Stimulated activated CD8-positive, alpha-beta memory T cell treated with anti-CD3 and anti-CD28 coated beads, Interleukin-4, amount 100 ng/mL, for 48 hours (primary cell): ENCODE measurements around the gene FOXL1.
A peak's percentile ranks its signal among the peaks of the same experiment; 100 is the strongest.

Source experiments
- DNase-seq: peaks from one replicate; pipeline ENCODE4 v3.0.0-alpha.2; 2020

FOXL1 gene

DNA sequence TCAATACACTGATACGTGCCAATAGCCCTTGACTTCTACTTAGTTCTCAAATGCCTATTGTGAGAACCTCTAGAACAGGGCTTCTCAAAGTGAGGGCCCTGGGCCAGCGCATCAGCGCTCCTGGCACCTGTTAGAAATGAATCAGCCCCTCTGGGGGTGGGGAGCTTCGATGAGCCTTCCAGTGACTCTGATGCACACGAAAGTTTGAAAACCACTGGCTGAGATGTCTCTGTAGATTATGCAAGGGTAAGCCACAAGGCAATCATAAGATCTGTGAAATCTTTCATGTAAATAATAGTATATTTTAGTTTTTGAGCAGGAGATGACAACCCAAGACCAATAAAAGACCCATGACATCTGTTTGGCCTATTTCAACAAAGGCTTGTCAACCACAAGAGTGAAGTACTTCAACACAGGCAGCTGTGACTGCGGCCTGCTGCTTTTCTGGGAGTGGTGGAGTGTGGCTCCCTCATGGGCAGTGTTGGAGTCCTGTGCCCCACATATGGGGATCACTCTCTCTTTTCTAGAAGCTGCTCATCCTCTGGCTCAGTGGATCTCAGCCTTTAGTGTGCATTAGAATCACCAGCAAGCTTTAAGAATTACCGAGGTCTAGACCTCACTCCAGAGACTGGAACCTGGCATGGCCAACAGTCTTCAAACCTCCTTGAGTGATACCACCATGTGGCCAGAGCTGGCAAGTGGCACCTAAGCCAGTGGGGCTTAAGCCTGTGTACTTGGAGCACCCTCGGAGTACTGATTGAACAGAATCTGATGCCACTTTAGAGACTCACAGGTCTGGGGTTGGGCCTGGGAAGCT is 29.1 kb upstream of the FOXL1 start:
- peak; percentile 69 for DNase-seq

DNA sequence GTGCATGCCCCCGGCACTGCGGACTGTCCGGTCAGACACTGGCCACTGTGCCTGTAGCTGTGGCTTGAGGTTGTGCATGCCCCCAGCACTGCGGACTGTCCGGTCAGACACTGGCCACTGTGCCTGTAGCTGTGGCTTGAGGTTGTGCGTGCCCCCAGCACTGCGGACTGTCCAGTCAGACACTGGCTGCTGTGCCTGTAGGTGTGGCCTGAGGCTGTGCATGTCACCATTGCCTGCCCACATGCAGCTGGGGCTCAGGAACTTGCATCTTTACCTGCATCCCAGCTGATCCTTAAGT is 28.5 kb upstream of the FOXL1 start:
- DNase-seq: no peak

DNA sequence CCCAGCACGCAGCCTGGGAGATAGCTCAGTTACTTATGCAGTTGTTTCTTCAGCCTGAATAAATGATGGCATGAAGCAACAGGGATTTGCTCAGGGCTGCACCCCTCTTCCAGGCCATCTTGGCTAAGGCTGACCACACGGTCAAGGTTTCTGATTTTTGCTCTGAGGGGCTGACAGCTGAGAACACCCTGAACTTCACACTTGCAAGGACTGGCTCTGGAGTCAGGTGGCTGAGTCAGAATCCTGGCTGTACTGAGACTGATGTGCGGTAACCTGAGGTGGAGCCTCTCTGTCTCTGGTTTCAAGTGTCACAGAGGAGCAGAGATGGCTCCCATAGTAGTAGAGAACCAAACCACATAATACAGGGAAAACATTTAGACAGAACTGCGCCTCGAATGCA is 28.1 kb upstream of the FOXL1 start:
- DNase-seq: no peak

DNA sequence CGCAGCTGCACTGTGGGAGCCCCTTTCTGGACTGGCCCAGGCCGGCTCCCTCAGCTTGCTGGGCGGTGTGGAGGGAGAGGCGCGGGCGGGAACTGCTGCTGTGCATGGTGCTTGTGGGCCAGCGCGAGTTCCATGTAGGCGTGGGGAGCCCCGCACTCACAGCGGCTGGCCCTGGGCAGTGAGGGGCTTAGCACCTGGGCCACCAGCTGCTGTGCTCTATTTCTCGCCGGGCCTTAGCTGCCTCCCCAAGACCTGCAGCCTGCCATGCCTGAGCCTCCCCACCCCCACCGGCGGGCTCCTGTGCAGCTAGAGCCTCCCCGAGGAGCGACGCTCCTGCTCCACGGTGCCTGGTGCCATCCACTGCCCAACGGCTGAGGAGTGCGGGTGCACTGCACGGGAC is 25.0 kb upstream of the FOXL1 start:
- DNase-seq: no peak

DNA sequence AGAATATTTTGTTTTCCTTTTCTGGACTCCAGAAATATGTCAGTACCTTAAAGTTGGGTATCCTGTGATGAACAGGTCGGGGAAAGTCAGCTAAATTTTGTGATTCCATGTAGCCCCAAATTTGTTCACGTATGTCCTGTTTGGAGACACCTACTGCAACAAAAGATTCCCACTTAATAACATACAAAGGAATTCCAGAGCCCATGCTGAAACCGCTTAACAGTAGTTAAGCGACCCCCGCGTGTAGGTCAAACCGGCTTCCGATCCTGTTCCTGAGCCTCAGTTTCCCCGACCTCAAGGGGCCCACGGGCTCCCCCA is 23.8 kb upstream of the FOXL1 start:
- no peak for DNase-seq

DNA sequence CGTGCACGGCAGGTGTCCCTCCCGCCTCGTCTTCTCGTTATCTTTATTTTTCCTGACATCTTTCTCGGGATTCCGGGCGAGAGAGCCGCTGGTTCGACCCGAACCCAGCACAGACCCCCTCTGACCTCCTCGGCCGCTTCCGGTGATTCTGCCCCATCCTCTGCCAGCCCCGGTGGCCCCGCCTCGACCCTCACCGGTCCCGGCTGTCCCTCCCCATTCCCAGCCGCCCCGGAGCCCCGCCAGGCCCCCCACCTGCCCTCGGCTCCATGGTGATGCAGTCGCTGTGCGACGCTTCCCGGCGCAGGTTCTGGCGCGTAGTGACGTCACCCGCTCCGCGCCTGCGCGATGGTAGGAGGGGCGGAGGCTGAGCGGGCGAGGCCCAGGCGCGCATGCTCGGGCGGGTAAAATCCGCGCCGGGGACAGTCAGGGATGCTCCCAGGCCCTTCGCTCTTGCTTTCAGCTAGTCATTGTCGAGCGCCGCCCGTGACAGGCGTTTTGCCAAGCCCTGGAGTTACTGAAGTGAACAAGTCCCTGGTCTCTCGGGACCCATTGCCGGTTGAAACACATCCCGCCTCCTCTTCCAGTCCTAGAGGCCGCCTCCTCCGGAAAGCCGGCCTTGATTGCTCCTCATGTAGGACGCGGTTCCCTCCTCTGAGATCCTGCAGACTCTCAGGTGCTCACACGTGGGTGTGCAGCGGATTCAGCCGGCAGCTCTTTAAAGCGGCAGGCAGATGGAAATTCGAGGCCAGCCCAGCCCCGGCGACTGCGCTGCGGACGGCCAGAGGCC is 23.2 kb upstream of the FOXL1 start, which contains the start of gene MTHFSD:
MTHFSD (minus strand) TSS at position 319 of the 787 bp plus-strand sequence; CDS start at position 268, 51 bp downstream.
- DNase-seq: peak; percentile 98

DNA sequence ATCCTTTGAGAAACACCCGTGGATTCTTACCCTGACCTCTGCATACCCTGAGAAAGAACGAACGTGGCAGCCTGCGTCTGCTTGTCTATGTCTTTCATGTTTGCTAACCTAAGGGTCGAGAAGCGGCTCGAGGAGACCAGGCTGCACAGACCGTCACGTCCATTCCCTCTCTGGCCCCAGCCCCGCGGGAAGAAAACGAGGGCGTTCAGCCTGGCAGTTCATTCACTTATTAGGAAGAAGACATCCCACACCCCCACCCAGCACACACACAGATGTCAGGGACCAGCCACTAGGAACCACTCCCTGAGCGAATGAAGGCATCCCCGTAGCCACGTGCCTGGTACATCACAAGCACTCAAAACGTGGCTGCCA is 22.7 kb upstream of the FOXL1 start:
- DNase-seq: no peak

DNA sequence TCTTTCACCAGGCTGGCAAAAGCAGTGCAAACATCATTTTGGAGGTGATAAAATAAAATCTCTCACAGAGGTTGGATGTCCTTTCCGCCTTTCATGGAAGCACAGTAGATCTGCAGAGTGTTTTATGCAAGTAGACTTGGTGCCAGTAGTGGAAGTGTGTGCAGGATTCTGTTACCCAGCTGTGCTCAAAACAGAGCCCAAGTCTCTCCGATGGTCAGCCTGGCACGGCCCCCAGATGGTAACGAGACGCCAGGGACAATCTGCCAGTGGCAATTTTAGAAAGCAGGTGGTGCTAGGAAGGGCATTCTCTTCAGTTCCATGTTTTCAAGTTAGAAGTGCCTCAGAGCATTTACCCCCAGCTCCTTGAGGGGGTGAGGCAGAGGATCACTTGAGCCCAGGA is 21.8 kb upstream of the FOXL1 start:
- DNase-seq: no peak

DNA sequence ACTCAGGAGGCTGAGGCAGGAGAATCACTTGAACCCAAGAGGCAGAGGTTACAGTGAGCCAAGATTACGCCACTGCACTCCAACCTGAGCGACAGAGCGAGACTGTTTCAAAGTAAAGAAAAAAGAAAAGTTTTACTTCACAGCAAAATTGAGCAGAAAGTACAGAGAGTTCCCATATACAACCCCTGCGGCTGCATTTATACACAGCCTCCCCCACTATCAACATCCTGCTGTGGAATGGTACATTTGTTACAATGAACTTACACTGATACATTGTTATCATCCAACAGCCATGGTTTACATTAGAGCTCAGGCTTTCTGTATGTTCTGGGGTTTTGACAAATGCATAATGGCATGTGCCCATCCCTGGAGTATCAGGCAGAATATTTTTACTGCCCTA is 20.8 kb upstream of the FOXL1 start:
- DNase-seq: no peak

DNA sequence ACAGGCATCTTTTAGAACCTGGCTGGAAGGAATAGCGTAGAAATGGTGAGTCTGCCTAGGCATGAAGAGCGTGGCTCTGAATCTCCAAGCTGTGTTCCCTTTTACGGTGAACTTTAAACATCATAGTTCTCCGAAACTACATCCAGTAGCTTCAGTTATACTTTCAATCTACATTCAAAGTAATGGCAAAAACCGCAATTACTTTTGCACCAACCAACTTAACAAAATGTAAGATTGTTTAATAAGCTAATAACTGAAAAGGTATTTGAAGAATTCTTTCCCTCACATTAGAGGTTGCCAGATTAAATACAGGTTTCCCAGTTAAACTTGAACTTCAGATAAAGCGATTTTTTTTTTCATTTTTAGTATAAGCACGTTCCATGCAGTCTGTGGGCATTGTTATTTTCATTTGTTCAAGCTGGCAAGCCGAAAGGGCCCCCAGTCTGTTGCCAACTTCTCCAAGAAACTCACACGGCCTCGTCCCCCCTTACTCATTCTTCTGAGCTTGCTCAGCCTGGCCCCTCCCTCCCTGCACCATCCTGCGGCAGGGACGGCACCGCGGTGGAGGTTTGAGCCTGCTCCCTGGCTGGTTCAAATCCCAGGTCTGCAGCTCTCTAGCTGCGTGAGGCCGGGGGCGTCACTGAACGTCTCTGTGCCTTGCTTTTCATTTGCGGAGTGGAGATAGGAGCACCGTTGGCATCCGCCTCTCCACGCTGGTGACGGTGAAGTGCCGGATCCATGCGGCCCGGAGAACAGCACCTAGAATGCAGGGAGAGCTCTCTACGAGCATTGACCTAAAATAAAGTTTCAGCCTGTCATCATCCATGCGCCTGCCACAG is 19.8 kb upstream of the FOXL1 start:
- no peak for DNase-seq

DNA sequence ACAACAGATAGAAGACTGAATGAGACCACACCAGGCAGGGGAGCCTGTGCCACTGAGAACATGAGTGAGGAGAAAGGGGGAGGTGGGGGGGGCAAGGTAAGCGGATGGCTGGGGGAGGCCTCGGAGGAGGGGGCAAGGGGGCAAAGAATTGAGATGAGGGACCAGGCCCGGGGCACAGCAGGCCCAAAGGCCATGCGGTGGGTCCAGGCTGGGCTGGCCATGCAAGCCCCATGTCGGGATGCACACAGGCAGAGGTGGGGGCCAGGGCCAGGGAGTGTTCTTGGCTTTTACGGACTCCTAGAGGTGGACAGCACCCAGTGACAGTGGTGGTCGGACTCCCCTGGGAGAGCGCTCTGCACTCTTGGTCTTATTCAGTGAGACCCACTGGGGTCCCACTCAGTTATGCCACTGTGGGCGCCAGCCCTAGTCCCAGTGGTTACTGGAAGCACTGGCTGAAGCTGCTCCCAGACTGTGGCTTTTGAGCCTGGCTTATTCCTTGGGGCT is 18.5 kb upstream of the FOXL1 start:
- DNase-seq: no peak

DNA sequence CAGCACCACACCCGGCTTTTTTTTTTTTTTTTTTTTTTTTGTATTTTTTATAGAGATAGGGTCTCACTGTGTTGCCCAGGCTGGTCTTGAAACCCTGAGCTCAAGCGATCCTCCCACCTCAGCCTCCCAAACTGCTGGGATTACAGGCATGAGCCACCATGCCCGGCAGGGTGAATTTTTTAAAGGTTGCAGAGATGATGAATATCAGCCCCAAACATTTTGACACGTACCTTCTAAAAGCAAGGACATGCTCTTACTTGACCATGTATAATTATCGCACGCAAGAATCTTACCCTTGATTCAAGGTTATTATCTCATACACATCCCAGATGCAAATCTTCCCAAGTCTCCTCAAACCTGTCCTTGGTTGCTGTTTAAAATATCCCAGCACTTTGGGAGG is 16.0 kb upstream of the FOXL1 start:
- no peak for DNase-seq

DNA sequence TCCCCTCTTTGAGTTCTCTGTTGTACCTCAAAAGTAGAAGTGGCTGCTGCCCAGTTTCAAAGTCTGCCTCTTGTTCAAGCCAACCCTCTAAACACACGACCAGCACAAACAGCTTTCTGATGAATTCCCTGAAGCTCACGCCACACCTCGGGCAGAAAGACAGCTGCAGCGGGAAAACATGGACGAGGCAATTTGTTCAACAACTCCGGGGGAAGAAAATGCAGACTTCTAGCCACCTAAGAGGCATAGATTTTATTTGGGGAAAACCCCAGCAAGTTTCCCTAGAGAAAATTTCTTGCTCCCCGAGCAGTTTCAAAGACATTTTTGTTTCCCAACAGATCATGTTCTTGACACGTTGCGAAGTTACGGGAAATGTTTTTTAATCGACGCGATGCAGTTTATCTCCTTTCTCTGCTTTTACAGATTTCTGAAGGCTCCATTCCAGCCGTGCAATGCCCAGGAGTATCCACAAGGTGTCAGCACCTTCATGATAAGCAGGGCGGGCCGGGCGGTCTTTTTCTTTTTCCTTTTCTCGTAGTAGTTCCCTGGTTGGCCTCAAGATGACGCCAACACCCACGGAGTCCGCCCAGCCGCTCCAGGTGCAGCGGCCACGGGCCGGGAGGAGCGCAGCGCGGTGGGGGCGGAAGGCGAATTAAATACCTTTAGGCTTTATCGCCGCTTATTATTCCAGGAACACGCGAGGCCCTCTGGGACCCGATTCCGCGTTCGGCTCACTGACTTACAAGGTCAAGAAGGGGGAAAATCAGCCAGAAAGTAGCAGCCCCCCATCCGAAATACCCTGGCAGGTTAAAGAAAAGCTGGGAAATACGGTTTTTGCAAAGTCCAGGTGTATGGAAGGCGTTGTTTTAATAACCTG is 14.6 kb upstream of the FOXL1 start:
- peak; percentile 92 for DNase-seq

DNA sequence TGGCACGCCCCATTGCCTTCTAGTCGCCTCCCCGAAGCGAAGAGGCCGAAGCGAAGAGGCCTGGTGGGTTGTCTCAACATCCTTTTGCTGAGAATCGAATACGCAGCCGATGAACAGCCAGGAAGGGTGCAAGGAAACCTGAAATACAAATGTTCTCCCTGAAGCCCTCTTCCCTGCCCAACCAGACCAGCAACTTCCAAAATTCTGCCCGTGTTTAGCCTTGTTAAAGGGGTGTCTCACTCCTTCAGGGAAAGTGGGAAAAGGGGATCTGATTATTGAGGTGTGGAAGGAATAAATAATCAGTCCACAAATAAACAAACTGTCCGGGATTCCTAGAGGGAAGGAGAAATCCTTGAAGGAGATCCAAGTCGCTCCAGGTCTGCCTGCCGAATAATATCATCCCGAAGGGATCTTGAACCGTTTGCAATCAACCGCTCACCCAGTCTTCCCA is 13.1 kb upstream of the FOXL1 start:
- no peak for DNase-seq

DNA sequence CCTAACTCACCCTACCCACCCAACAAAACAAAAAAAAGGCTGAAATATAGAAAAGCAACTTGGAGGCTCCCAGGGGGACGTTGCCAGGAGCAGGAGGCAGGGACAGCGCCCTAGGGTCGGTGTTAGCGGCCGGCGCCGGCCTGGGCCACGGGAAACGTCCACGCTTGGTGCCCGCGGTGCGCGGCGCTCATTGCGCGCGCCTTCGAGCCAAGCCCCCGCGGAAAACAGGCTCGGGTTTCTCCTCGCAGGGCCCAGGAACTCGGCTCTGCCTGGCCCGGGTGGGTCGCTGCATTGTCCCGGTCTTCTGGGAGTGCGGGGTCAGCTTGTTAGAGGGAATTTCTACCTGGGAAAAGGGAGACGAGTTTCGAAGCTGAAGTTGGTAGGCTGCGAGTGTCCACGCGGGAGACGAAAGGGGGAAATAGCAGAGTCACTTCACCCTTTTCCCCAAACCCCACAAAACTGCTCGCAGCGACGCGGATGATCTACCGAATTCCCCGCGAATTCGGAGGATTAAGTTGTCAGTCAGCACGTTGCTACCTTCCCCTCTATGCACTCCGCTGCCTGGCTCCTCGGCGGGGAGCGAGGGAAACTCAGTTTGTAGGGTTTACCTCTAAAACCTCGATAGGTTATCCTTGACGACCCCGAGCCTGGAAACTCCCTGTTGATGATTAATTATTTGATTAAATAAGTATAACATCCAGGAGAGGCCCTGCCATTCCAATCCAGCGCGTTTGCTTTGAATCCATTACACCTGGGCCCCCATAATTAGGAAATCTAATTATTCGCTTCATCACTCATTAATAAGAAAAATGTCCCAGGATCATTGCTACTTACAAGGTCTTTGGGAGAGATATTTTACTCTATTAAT is 12.5 kb upstream of the FOXL1 start:
- DNase-seq: no peak

DNA sequence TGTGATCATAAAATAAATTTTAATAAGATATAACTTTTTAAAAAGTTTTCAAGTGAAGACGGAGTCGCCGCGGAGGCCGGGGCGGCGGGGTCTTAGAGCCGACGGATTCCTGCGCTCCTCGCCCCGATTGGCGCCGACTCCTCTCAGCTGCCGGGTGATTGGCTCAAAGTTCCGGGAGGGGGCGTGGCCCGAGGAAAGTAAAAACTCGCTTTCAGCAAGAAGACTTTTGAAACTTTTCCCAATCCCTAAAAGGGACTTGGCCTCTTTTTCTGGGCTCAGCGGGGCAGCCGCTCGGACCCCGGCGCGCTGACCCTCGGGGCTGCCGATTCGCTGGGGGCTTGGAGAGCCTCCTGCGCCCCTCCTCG is 11.8 kb upstream of the FOXL1 start, which contains the start of gene FOXC2:
FOXC2 (plus strand) TSS at position 229 of the 365 bp plus-strand sequence. CDS start 507 bp downstream, outside the sequence.
- DNase-seq: peak; percentile 70

DNA sequence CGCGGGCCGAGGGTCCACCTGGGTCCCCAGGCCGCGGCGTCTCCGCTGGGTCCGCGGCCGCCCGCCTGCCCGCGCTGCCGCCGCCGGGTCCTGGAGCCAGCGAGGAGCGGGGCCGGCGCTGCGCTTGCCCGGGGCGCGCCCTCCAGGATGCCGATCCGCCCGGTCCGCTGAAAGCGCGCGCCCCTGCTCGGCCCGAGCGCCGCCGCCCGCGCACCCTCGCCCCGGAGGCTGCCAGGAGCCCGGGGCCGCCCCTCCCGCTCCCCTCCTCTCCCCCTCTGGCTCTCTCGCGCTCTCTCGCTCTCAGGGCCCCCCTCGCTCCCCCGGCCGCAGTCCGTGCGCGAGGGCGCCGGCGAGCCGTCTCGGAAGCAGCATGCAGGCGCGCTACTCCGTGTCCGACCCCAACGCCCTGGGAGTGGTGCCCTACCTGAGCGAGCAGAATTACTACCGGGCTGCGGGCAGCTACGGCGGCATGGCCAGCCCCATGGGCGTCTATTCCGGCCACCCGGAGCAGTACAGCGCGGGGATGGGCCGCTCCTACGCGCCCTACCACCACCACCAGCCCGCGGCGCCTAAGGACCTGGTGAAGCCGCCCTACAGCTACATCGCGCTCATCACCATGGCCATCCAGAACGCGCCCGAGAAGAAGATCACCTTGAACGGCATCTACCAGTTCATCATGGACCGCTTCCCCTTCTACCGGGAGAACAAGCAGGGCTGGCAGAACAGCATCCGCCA is 11.2 kb upstream of the FOXL1 start:
- DNase-seq: no peak

DNA sequence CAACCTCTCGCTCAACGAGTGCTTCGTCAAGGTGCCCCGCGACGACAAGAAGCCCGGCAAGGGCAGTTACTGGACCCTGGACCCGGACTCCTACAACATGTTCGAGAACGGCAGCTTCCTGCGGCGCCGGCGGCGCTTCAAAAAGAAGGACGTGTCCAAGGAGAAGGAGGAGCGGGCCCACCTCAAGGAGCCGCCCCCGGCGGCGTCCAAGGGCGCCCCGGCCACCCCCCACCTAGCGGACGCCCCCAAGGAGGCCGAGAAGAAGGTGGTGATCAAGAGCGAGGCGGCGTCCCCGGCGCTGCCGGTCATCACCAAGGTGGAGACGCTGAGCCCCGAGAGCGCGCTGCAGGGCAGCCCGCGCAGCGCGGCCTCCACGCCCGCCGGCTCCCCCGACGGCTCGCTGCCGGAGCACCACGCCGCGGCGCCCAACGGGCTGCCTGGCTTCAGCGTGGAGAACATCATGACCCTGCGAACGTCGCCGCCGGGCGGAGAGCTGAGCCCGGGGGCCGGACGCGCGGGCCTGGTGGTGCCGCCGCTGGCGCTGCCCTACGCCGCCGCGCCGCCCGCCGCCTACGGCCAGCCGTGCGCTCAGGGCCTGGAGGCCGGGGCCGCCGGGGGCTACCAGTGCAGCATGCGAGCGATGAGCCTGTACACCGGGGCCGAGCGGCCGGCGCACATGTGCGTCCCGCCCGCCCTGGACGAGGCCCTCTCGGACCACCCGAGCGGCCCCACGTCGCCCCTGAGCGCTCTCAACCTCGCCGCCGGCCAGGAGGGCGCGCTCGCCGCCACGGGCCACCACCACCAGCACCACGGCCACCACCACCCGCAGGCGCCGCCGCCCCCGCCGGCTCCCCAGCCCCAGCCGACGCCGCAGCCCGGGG is 10.4 kb upstream of the FOXL1 start:
- DNase-seq: no peak
